C4-2B (cell line): ENCODE results near the gene MALRD1.

Experiments used
- H3K27ac ChIP-seq: fragments of 450-650 bp; 2 replicates; pipeline ENCODE4 v1.5.1; 2017
- ZFX ChIP-seq: fragments of 450-650 bp; IDR thresholded peaks from 2 replicates; pipeline ENCODE4 v1.6.1; 2017
- TF ChIP-seq, protein P1 (sequence below): fragments of 450-650 bp; conservative IDR thresholded peaks from 2 replicates; pipeline ENCODE4 v1.5.1; 2017; ENCODE audit warnings: mild to moderate bottlenecking

Gene MALRD1

DNA sequence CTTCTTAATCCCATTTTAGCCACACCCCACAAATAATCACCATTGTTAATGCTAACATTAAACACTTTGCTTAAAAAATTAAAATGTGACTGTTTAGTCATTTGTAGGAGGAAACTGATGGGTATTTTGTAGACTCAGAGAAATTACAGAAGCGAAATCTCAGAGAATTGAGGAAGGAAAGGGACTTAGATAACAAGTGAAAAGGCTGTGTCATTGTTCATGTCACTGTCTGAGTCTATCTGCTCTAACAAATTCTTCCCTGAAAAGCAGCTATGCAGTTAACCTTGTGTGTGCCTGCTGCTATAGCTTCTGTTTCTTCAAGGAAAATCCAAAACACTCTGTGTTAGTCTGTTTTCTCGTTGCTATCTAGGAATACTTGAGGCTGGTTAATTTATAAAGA lies 726.7 kb downstream of the MALRD1 start:
- TF ChIP-seq ZFX: no peak
- TF ChIP-seq, protein P1, sequence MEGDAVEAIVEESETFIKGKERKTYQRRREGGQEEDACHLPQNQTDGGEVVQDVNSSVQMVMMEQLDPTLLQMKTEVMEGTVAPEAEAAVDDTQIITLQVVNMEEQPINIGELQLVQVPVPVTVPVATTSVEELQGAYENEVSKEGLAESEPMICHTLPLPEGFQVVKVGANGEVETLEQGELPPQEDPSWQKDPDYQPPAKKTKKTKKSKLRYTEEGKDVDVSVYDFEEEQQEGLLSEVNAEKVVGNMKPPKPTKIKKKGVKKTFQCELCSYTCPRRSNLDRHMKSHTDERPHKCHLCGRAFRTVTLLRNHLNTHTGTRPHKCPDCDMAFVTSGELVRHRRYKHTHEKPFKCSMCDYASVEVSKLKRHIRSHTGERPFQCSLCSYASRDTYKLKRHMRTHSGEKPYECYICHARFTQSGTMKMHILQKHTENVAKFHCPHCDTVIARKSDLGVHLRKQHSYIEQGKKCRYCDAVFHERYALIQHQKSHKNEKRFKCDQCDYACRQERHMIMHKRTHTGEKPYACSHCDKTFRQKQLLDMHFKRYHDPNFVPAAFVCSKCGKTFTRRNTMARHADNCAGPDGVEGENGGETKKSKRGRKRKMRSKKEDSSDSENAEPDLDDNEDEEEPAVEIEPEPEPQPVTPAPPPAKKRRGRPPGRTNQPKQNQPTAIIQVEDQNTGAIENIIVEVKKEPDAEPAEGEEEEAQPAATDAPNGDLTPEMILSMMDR: no peak
- no peak overlapping the region for H3K27ac ChIP-seq

DNA sequence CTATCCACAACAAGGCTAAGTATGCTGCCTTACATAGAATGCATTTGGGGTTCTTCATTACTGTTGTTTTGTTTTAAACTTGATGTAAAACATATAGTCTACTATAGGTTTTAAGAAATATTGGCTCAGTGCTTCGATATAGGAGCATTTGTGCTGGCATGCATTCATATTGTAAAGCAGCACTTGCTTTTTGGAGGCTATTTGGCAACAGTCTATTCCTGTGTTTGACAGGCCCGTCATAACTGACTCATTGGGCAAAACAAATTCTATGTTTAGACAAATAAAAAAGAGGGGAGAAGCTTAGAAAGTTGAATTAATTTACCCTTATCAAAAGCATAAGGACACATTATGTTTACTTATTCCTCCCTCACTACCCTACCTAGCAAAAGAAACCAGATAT lies 729.2 kb downstream of the MALRD1 start:
- H3K27ac ChIP-seq: no peak overlapping the region
- TF ChIP-seq ZFX: no peak
- TF ChIP-seq, protein P1: no peak

DNA sequence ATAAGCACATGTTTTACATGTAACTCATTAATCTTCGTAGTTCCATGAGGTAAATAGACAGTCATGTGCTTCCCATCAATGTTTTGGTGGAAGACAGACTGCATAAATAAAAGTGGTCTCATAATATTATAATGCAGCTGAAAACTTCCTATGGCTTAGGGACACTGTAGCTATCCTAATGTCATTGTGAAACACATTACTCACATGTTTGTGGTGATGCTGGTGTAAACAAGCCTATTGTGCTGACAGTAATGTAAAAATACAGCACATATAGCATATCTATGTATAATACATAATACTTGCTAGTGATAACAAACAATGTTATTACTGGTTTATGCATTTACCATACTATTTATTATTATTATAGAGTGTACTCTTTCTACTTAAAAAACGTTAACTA lies 730.4 kb downstream of the MALRD1 start:
- H3K27ac ChIP-seq: no peak overlapping the region
- TF ChIP-seq ZFX: no peak
- TF ChIP-seq, protein P1: no peak

DNA sequence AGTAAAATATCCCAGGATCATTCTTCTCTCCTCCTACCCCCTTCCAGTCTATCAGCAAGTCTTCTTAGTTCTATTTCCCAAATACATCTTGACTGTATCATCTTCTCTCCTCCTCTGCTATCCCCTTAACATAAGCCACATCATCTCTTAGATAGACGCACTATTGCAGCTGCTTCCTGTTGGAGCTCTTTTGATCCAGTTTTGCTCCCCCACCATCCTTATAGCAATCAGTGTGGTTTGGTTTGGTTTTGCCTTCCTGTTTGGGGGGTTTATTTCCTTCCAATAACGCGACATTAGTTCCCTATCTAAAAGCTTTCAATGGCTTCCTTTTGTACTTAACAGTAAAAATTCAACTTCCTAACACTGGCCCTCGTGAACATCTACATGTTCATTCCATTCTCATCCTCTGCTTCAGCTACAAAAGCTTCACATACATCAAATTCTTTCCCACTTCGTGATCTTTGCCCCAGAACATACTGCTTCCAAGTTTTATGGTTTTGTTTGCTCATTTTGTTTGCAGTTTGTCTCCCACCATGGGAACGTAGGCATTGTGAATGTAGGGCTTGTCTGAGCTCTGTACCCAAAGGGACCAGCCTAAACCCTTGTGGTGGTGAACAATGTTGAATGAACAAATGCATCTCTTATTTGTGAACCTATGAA lies 734.0 kb downstream of the MALRD1 start:
- no peak overlapping the region for H3K27ac ChIP-seq
- no peak for TF ChIP-seq ZFX
- TF ChIP-seq, protein P1: no peak

DNA sequence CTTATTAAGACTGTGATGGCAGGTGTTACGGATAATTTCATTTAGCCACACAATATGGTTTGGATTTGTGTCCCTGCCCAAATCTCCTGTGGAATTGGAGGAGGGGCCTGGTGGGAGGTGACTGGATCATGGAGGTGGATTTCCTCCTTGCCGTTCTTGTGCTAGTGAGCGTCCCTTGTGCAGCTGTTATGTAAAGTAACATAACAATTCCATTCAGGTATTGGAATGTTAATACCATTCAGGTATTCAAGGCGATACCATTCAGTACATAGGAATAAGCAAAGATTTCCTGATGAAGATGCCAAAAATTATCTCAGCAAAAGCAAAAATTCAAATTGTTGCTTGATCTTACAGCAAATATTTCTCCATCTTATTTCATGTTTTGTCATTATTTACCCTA lies 735.1 kb downstream of the MALRD1 start:
- H3K27ac ChIP-seq: no peak overlapping the region
- TF ChIP-seq, protein P1: no peak
- TF ChIP-seq ZFX: no peak
